SKM-1 (cell line): ENCODE data around the gene USP21.

Experiments used
- DNase-seq: peaks from one replicate; lab custom pipeline; 2025; ENCODE audit not compliant: unreplicated experiment; lab: John Stamatoyannopoulos, UW

The USP21 gene

DNA sequence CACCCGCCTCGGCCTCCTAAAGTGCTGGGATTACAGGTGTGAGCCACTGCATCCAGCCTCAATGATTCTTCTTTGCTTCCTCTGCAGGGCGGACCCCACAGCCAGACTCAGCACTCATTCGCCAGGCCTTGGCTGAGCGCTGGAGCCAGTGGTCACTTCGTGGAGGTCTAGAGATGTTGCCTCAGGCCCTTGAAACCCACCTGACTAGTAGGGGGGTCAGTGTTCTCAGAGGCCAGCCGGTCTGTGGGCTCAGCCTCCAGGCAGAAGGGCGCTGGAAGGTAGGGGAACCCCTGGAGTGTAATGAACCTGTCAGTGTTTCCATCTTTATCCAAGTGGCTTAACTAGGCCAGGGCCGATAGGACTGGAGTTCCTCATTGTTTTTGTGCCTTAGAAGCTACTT, 9.6 kb downstream of the USP21 start:
- no peak for DNase-seq

DNA sequence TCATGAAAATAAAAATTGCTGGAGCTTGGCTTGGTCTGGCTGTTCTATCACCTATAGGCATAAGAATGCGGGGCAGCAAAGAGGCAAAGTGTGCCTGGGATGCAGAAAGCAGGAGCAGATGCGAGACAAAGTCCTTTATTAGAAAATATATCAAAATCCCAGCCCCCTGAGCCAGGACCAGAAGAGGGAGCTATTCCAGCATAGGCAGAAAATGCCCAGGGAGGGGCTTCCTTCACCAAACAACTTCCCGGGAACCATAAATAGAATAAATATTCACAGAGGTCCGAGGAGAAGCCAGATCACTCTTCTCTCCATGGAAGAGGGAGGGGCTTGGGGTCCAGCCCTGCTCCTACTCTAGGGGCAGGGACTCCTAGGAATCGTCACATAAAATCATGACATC, 11.9 kb downstream of the USP21 start:
- DNase-seq, result no peak

DNA sequence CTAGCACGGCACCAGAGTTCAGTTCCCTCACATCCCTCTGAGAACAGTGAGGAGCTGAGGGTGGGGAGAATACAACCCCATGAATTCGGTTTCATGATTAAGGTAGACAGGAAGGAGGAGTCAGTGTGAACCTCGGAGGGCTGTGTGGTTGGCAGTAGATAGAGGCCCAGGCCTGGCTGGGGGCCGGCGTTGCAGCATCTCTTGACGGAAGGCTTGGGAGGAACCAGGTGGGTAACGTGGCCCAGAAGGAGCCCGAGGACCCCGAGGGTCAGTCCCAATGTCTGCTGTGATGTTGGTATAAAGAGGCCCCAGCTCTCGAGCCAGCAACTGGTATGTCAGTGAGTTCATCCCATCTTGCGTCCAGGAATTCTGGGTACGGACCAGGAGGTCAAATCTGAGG, 12.4 kb downstream of the USP21 start:
- DNase-seq, result no peak

GRCh38 chr1:161172349-161172748, 13.0 kb downstream of the USP21 start:
- no peak for DNase-seq

DNA sequence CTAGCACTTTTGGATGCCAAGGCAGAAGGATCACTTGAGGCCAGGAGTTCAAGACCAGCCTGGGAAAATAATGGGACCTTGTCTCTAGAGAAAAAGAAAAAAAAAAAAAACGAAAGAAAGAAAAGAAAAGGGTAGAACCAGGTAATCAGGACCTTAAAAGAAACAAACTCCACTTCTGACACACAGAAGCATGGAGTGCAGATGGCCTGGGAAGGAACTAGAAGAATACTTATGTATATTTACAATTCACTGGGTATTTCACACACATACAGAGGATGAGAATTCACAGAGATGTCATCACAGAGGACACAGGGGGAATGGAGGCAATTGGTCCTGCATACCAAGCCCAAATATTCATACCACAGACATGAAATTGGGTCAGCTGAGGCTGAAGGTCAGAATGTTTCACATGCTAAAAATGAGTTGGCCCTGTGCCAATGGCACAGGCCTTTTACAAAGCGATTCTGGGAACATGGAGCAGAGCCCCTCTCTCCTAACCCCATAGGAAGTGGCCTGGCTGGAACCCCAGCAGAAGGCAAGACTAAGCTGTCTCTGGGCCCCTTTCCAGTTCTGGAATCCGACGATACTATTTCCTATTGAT, 13.6 kb downstream of the USP21 start:
- DNase-seq, result no peak

DNA sequence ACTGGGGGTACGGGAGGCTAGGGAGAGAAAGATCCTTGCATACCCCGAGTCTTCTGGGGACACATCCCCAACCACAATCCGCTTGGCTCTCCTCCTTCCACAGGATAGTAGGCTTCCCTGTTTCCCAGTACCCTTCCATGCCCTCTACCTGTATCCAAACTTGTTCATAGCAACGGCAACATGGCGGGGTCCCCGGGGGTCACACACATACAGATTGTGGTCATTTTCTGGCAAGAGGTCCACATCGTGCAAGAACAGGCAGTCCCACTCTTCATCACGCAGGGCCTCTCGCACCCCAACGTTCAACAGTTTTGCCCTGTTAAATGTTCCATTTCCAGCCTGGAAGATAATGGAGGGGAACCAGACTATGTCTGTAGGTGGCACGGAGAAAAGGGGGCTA, 14.4 kb downstream of the USP21 start:
- no peak for DNase-seq

GRCh38 chr1:161174911-161175310, 15.6 kb downstream of the USP21 start:
- no peak for DNase-seq

DNA sequence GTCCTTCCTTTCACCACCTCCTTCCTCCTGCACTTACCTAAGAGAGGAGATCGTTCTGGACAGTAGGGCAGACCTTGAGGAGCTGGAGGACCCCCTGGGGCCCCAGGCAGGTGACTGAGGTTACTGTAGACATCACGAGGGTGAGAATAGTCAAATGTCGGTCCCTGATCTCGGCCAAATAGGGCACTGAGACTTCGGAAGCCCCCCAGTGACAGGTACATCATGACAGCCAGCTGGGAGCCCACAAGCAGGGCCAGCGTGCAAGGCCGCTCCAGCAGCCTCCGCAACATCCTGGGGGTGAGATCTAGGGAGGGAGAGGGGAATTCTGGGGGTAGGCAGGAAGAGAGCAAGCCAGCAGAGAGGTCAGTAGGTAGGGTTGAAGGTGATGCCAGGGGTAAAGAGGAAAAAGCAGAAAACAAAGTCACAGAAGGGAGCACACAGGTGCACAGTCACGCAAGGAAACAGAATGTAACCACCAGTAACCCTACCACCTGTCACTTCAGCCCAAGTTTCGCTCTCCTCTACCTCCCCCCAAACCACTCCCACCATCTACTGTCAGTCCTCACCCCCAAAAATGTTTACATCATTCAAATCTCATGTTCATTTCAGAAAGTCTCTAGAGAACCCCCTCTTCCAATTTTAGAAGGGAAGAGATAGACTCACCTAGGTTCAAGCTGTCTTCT, 16.6 kb downstream of the USP21 start:
- DNase-seq, result no peak

DNA sequence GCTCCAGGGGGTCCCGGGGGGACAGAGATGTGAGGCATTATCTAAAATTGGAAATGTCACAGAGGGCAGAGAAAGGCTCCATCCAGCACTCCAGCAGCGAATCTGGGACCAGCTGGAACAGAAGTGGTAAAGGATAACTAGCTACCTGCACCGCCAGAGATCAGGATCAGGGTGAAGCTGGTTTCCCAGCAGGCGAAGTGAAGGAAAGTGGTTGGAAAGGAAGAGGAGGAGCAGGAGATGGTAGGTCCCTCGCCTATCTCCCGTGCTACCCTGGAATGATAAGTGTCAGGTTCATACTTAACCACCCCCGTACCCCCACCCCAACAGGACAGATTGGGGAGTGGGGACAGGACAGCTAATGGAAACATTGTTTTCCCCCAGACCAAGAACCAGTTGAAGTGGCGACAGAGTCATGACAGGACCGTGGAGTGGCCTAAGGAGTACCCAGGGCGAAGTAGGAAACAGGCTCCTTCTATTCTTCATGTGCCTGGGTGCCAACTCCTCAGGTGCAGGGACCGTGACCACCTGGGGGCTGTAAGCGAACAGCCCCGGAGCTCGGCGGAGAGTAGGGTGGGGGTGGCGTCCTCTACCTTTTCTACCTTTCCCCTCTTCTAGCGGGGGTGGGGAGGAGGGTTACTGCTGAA, 17.3 kb downstream of the USP21 start:
- DNase-seq, result no peak

DNA sequence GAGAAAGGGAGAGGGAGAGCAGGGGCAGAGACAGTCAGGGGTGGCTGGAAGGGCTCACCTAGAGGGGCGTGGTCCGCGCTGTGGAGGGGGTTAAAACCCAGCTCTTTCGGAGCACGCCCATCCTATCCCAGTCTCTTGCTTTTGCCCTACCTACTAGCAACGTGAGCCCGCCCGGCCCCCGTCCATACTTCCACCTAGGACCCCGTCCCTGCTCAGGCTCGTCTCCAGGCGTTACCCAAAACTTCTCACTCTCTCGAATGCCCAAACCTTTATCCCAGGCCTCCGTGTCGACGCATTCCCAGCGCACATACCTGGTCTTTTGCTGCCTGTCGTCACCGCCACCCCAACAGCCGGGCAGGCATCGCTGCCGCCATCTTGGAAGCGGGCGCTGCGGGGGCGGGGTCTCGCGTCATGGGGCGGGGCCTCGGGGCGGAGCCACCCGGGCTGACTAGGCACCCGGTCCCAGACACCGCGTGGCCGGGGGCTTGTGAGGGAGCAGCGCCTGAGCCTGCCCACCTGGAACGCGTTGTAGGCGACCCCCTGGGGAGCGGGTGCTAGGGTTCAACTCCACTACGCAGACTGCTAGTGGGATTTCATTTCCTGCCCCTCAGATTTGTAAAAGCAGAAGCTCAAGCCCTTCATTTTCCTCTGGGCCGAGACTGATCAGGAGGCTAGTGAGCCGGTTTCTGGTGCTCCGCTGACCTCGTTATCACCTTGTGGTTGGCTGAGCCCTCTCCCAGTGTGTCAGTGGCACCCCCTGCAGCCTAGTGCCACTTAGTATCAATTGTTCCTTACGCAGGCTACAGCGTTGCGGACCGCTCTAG, 18.0 kb downstream of the USP21 start, which contains the start of gene B4GALT3:
B4GALT3 (minus strand) TSS at position 396 of the 824 bp plus-strand sequence. CDS start 1,447 bp downstream, outside the sequence.
- DNase-seq, result peak; percentile 85

- no peak for DNase-seq
Observed at GRCh38 chr1:161177936-161178244, 18.6 kb downstream of the USP21 start.

DNA sequence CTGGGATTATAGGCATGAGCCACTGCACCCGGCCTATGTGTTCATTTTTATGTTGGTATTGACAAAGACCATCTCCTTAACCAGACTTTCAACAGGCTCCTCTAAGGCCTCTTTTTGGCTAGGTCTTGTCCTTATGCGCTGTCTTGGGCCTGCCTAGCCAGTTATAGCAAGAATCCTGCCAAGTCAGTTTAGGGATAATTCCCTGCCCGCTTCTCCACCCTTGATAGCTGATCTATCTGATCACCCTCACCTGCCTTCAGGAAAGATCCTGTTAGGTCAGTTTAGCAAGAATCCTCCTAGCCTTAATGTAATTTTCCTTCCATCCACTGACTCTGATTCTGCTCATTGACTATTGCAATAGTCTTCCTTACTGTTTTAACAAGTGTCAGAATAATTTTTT, 20.4 kb downstream of the USP21 start:
- no peak for DNase-seq

DNA sequence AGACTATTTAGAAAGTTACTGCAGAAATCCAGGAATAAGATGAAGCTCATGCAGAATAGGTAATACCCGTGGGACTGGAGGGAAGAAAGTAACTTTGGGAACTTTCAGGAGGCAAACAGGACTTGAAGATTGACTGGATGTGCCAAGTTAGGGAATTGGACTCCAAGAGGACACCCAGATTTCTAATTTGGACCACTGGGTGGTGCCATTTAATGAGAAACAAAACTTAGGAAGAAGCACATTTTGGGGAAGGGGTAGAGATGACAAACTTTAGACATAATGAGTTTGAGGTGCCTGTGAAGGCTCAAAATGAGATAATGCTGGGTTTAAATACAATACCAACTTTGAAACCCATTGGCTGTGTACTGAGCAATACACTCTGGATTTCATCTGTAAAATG, 21.3 kb downstream of the USP21 start:
- DNase-seq, result no peak

GRCh38 chr1:161182214-161182613, 22.9 kb downstream of the USP21 start:
- no peak for DNase-seq

GRCh38 chr1:161185282-161185682, 26.0 kb downstream of the USP21 start:
- DNase-seq, result peak; percentile 99

- DNase-seq, result peak; percentile 99
Observed at GRCh38 chr1:161185732-161186311, 26.5 kb downstream of the USP21 start.

DNA sequence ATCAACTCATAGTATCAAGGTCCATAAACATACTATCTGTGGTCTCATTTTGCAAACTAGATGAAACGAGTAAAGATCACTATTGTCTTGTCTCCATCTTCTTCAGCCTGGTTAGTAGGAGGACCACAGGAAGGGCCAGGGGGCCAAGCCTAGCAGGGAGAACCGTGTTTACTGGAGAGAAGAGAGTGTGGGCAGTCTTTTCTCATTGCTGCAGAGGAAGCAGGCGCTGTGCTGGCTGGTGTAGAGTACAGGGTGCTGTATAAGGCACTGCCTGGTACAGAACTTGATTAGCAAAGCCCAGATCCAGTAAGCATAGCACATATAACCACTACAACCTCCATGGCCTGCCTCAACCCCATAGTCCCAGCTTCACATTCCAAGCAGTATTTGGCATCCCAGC, 28.0 kb downstream of the USP21 start:
- DNase-seq, result no peak

GRCh38 chr1:161188381-161188780, 29.1 kb downstream of the USP21 start:
- no peak for DNase-seq

GRCh38 chr1:161189036-161189435, 29.7 kb downstream of the USP21 start:
- DNase-seq, result no peak

GRCh38 chr1:161190962-161191521, 31.7 kb downstream of the USP21 start:
- no peak for DNase-seq

GRCh38 chr1:161191971-161192370, 32.7 kb downstream of the USP21 start:
- DNase-seq, result no peak
